Measurements from ENCODE around the gene CDHR2.

DNA sequence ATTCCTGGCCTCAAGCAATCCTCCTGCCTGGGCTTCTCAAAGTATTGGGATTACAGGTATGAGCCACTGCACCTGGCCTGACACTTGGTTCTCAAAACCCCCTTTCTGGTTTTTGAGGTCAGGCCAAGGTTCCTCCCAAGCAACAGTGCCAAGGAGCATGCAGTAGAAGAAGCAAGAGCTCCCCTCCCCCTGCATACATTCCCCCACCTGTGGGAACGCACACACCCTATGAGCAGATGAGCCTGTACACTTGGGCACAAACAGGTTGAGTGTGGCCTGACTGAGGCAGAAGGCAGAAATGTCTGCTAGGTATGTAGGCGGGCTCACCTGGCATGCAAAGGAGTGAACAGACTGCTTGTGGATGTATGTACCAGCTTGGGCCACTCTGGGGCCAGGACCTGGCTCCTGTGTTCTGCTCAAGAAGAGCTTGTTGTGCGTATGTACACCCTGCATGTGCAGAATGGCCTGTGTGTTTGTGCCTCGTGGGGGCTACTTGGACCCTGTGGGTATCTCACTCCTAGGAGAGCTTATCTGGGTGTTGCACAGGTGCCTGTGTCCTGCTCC is 59.1 kb downstream of the CDHR2 start:
- TF ChIP-seq EZH2 (IDR thresholded peaks at IDR 0.05) (no peak), POLR2AphosphoS5 (IDR thresholded peaks at IDR 0.05; ENCODE audit: borderline replicate concordance, low read depth, low read length) (no peak), FOXP2 (optimal IDR thresholded peaks at IDR 0.05; ENCODE audit: control extremely low read depth, extremely low read length, insufficient read depth) (no peak)
